Stimulated activated CD8-positive, alpha-beta memory T cell treated with anti-CD3 and anti-CD28 coated beads, Interleukin-7, amount 100 ng/mL, for 24 hours (primary cell): Measurements from ENCODE around the gene PPP1R3G.
"Not testable (repeated sequence)": the region's sequence is repeated elsewhere in the genome, so short reads cannot be mapped to it uniquely, and the experiment has no call there.

Source experiments
- DNase-seq: peaks from one replicate; pipeline ENCODE4 v3.0.0-alpha.2; 2020; ENCODE audit warnings: low read depth

Gene PPP1R3G

GRCh38 chr6:5084781-5085647 lies at the start of gene PPP1R3G:
Gene PPP1R3G (plus strand): TSS chr6:5085341. CDS start chr6:5085486, 145 bp downstream.
- no peak for DNase-seq

- no peak for DNase-seq
These were observed 48.9 kb upstream of the PPP1R3G start for GRCh38 chr6:5036269-5036668.

DNA sequence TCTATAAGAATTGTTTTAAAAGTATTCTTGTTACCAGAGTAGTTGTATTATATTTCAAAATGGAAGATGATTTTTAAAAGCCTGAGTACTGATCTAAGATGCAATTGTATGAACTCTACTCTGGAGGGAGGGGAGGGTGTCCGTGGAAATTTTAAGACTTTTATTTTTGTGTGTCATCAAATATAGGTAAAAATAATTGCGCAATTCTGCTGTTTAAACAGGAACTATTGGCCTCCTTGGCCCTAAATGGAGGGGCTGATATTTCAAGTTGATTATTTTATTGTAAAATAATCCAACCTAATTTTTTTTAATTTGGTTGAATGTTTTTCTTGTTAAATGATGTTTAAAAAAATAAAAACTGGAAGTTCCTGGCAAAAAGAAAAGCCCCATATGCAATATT lies 43.2 kb upstream of the PPP1R3G start:
- no peak for DNase-seq

DNA sequence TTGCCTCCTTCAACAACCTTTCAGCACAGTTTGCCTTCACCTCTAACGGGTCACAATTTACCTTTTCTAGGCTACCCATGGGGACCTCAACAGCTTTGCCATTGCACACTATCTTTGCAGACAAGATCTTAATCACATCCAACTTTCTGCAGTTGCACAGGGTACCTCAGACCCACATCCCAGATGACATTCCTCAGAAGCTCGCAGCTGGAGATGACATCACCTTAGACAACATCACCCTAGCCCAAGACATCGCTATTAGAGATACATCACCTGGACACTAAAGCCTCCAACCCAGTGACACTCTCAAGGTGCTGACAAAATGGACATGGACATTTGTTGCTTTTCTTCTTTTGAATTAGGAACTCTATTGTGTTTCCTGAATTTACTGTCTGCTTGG lies 42.7 kb upstream of the PPP1R3G start:
- no peak for DNase-seq

GRCh38 chr6:5044866-5045265 lies 40.3 kb upstream of the PPP1R3G start:
- no peak for DNase-seq

DNA sequence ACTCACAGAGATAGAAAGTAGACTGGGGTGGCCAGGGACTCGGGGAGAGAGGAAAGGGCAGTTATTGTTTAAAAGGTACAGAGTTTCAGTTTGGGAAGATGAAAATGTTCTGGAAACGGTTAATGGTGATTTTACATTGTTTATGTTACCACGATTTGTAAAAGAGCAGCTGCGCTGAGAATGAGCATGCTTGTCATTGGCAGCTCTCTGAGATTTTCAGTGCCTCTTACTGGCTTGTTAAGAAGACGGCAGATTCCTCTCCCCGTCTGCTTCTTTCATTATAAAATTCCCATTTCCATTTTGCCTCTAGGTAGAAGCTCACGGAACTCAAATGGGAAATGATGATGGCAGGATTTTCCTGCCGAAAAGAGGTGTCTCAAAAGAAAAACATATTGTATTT lies 39.7 kb upstream of the PPP1R3G start:
- DNase-seq: no peak

GRCh38 chr6:5046430-5046829 lies 38.7 kb upstream of the PPP1R3G start:
- no peak for DNase-seq

- DNase-seq: no peak
These were observed 35.1 kb upstream of the PPP1R3G start for GRCh38 chr6:5050009-5050408.

- no peak for DNase-seq
These were observed 33.7 kb upstream of the PPP1R3G start for GRCh38 chr6:5051394-5051793.

- DNase-seq: no peak
These were observed 32.1 kb upstream of the PPP1R3G start for GRCh38 chr6:5053038-5053437.

GRCh38 chr6:5053864-5054244 lies 31.3 kb upstream of the PPP1R3G start:
- no peak for DNase-seq

DNA sequence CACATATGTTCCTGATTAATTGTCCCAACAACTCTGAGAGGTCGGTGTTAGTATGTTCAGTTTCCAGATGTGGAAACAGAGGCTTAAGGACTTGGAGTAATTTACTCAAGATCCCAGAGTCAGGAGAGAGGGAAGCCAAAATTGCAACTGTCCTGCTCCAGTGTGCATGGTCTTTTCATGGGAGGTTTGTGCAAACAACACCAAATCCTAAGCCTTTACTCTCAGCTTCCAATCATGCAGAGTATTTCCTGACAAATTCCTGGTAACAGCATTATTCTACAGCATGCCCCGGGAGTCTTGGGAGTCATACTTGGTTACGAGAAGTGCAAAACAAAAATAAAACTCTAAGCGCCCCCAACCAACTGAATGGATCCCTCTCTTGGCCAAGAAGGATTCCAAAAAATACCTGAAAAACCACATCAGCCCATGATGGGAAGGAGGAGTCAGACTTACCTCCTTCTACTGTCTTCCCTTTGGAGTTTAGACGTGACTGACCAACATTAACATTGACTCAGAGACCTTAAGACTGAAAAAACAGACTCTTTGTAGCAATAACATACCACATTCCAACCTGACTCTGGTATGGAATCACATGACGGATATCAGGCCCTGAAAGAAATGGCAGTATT lies 30.8 kb upstream of the PPP1R3G start:
- DNase-seq: no peak

DNA sequence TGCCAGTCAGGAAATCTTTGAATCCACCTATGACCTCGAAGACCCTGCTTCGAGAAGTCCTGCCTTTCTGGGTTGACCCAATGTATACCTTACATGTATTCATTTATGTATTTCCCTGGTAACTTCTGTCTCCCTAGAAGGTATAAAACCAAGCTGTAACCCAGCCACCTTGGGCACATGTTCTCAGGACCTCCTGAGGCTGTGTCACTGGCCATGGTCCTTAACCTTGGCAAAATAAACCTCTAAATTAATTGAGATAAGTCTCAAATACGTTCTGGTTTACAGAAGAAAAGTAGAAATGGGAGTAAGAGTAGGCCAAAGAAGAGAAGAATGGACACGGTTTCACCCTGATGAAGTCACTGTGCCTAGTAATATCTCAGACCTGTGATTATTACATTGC lies 30.0 kb upstream of the PPP1R3G start:
- no peak for DNase-seq

- DNase-seq: no peak
These were observed 26.9 kb upstream of the PPP1R3G start for GRCh38 chr6:5058254-5058653.

GRCh38 chr6:5059036-5059896 lies 25.9 kb upstream of the PPP1R3G start:
- DNase-seq: no peak

- not testable (repeated sequence) for DNase-seq
These were observed 24.7 kb upstream of the PPP1R3G start for GRCh38 chr6:5060439-5060838.

DNA sequence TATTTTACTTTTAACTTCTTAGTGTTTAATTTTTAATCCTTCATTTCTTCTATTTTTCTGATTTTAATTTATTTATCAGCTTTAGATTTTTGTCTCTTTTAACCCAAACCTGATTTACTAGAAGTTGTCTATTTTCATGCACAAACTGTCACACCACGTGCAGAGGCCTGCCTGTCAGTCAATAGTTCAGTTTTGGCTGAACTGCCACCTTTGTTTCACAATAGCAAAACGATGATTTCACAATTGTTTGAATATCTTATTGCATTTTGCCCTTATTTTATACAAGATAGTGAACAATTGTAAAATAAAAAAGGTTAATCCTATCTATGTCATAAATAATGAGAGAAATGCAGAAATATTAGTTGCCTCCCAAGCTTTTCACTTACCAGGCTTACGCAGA lies 24.0 kb upstream of the PPP1R3G start:
- no peak for DNase-seq

DNA sequence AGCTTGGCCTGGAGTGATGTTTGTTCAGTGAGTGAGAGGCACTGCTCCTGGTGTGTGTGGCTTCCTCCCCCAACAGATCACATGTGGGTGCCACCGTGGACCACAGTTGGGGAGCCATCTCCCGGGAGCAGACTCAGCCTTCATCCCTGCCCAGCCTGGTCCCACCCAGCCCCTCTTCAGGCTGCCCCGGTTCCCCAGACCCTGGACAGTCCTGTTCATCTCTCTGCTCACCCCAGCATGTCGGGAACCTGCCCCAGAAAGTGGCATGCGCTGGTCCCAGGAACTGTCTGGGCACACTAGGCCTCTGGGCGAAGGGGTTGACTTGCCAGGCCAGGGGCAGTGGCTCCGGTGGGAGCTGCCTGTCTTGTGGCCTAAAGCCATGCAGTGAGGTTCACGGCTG lies 21.5 kb upstream of the PPP1R3G start:
- DNase-seq: no peak

- DNase-seq: no peak
These were observed 18.6 kb upstream of the PPP1R3G start for GRCh38 chr6:5066456-5067093.

DNA sequence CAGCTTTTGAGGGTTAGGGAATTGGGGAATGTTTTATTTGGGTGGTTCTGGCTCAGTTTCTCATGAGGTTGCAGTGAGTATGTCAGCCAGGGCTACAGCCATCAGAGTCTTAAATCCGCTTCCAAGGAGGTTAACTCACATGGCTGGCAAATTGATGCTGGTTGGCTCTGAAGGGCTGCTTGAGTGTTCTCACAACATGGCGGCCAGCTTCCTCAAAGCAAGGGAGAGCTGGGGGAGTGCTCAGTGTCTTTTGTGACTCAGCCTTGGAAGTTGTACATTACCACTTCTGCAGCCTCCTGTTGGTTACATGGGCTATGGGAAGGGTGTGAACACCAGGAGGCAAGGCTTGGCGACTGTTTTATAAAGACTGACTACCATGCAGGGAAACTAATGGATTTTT lies 17.8 kb upstream of the PPP1R3G start:
- DNase-seq: no peak

DNA sequence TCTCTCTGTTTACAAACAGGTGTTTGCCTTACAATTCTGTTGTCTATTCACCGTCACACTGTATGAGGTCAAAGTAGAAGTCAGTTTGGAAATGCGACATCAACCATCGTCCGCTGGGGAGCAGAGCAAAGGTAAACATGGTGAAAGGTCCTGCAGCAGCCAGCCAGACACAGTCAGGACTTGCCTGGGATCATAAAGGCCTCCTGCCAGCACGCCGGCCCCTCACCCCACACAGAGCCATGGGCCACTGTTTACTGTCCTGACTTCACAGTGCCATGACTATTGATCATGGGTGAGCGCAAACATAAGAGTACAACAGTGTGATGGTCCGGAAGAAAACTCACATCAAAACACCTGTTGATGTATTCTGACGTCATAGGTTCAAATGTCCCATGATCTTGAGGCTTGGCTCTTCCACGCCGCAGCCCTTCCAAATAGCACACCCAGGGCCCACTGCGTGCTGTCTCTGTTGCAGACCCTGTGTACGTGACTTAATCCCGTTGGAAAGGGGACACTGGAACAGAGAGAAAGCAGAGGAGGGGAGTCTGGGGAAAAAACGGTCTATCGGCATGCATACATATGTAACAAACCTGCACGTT lies 16.9 kb upstream of the PPP1R3G start:
- no peak for DNase-seq

DNA sequence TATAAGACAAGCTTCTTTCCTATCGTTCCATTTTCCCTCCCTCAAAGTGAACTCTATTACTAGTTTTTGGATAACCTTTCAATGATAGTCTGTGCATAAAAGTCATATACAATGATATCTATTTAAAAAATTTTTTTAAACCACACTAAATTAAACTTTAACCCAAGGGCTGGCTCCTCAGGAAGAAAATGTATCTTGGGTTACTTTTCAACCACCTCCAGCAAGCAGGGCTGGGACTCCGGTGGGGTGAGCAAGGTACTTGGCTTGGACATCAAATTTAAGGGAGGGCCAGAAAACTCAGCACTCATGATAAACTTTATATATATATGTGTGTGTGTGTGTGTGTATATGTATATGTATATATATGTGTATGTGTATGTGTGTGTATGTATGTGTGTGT lies 13.9 kb upstream of the PPP1R3G start:
- DNase-seq: no peak
